OCI-M2 (cell line): ENCODE measurements around the gene SEC31A.
"Not testable (repeated sequence)": the region's sequence is repeated elsewhere in the genome, so short reads cannot be mapped to it uniquely, and the experiment has no call there.

Source experiments
- DNase-seq: peaks from one replicate; lab custom pipeline; 2025; ENCODE audit not compliant: unreplicated experiment; lab: John Stamatoyannopoulos, UW

The SEC31A gene

DNA sequence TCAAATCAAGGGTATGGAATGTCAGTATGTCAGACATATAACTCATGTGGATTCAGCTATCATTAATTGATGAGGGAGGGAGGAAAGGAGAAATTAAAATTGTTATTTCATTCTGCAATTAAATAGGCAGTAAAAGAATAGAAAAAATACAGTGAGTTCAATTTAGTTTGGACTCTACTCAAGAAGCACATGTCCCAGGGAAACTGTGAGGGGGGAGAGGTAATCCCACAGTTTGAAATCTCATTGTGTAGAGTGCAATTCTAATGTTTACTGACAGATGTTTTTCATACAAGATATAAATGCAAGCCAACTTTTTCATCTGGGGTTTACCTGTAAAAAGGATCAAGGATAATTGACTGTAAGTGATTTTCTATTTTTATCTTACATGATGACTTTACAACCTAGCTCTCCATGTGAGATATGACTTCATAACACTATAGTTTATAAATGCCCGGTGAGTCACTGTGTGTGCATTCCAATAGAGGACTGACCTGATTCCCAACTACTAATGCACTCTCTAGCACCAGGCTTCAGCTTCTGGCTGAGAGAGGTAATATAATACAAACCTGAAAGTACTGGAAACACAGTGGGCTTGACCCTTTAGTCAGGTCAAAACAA is 57.1 kb downstream of the SEC31A start:
- no peak for DNase-seq

DNA sequence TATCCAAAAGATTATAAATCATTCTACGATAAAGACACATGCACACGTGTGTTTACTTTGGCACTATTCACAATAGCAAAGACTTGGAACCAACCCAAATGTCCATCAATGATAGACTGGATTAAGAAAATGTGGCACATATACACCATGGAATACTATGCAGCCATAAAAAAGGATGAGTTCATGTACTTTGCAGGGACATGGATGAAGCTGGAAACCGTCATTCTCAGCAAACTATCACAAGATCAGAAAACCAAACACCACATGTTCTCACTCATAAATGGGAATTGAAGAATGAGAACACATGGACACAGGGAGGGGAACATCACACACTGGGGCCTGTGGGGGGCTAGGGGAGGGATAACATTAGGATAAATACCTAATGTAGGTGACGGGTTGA is 57.9 kb downstream of the SEC31A start:
- DNase-seq: not testable (repeated sequence)

DNA sequence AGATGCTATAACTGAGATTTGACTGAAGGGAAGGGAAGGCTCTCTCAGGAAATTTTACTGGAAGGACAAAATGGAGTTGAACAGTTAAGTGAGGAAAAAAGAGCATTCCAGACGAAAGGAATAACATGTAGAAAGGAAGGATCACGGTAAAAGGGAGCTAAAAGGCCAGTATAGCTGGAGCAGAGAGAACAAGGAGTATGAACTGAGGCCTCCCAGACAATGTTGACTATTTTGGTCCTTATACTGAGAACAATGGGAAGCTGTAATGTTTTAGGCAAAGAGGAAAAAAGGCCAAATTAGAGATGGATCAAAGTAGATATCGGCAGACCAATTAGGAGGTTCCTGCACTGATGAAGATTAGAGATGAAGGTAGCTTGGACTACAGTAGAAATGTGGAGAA is 65.5 kb downstream of the SEC31A start:
- no peak for DNase-seq

DNA sequence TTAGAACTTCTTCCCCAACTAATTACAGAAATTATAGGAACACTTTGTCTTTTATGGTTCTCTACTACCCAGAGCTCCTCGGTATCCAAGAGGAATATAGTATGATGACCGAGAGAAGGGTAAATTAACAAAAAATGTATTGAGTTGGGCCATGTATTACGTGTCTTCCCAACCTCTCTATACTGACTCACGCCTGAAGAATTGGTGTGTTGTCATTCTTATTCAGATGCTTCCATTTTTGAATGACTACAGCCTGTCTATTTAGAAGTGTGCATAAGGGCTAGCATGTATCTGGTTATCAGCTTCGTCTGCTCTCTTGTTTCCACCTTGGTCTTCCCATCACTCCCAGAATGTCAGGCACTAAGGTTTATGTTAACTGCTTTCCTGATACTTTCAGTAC is 67.9 kb downstream of the SEC31A start:
- no peak for DNase-seq

DNA sequence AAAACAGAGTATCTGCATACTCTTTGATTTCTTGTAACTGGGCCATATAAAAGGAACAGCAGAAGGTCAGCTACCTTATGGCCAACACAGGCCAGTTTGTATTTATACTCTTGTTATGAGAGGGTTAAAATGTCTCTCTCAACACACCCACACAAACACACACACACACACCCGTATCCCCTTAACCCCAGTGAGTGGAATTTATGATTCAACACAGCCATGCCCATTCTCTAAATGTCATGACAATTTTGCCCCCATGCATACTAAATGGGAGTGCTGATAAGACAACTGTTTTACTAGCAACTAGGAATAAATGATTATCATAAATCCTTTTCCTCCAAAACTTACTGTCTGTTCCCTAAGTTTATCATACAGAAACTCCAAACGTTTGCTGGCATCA is 70.3 kb downstream of the SEC31A start:
- DNase-seq: no peak

DNA sequence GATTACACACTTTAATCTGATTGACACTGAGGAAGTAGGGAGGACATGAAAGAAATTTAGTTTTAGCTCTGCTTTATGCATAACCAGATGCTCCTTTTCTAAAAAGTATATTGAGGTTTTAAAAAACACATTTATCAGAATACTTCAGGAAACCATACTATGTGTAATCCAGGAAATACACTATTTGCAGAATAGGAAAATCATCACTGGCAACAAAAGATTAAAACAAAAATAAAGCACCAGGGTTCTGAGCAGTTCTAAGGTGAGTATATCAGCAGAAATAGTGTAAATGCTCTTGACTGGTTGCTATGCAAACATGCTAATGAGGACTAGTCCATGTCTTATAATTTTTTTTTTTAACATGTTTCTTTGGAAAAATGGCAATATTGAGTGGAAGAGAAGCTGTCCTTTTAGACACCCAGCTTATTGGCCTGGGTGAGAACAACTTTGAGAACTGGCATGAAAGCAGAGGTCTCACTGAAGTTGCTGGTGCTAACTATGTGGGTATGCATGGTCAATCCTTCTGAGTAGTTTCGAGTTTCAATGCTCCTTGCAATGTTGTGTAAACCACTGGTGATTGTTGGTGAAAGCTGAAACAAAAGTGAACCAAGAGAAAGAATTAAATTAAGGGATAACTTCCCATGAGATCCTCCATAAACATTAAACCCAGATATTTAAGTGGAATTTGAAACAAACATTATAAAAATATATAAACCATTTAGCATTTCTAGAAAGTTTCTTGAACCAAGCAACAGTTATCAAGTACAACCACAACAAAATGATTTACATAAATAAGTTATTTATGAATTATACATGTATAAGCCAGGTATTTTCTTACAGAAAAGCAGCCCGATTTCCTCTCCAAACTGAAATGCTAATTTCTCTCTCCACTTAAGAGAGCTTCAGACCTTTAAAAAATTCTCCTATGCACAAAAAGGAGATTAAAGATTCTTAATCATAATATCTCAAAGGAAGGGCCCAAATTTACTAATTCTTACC is 72.0 kb downstream of the SEC31A start:
- DNase-seq: no peak

DNA sequence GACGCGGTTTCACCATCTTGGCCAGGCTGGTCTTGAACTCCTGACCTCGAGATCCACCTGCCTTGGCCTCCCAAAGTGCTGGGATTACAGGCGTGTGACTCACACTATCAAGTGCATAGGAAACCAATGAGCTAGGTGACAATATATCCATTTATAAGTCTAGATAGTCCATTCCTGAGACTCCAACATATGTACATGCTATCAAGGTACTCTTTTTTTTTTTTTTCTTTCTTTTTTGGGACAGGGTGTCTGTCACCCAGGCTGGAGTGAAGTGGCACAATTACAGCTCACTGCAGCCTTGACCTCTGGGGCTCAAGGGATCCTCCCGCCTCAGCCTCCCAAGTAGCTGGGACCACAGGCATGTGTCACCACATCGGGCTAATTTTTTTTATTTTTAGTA is 74.1 kb downstream of the SEC31A start:
- DNase-seq: not testable (repeated sequence)

DNA sequence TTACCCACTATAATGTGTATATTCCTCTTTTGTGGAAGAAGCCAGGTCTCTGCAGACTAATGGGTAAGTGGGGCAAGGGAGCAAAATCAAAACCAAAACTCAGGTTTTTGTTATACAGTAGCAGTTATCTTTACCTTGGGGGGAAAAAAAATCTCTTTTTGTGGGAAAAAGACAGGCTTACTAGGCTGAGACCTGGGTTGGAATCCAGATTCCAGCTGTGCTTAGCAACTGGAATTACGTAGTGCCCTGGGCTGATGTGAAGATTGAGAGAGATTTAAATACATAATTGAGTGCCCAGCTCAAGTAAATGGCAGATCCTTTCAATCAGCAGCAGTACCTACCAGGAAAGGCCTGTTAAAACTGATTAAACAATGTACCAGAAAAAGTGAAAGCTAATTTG is 76.9 kb downstream of the SEC31A start:
- DNase-seq: no peak

DNA sequence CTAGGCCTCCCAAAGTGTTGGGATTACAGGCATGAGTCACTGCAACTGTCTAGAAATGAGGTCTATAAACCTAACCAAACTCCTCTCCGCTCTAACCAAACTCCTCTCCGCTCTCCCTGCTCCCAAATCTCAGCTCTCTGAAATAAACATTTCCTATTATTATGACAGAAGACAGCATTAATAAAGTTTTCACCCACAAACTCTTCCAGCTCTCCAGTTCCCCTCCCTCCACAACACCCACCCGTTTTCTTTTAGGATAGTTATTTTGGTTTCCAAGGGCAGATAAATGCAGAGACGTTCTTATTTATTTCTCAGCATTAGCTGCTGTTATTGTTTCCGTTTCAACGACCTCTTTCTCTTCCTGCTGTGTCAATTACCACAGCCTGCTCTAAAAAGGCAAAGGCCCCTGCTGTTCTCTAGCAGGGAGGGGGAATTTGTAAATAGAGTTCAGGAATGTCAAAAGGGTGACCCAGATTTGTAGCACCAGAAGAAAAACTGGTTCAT is 79.1 kb downstream of the SEC31A start:
- no peak for DNase-seq

DNA sequence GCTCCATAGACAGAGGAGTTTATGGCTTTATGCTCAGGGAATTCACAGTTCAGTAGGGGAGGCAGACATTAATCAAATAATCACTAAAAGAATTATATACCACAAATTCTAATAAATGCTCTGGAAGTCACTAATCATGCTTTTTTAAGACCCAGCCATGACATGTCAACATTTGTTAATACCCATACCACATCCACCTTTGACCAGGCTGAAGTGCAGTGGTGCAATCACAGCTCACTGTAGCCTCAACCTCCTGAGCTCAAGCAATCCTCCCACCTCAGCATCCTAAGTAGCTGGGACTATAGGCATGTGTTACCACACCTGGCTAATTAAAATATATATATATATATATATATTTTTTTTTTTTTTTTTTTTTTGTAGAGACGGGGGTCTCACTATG is 79.6 kb downstream of the SEC31A start:
- no peak for DNase-seq

DNA sequence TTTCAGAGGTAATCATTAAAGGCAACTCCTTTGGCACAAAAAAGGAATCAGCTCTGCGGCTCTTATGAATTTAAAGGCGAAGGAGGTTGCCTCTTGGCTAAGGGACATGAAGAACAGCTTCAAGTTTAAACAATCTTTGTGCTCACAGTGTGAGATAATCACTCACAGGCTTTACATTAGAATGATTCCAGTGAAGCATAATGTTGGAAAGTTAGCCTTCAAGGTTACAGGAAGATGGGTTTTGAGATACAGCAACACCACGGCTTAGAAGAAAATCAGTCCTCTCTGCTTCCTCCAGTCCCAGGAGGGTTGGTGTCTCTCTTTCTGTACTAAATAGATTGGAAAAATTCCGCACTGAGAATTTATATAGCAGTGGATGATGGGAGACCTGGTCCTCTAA is 80.8 kb downstream of the SEC31A start:
- DNase-seq: no peak

DNA sequence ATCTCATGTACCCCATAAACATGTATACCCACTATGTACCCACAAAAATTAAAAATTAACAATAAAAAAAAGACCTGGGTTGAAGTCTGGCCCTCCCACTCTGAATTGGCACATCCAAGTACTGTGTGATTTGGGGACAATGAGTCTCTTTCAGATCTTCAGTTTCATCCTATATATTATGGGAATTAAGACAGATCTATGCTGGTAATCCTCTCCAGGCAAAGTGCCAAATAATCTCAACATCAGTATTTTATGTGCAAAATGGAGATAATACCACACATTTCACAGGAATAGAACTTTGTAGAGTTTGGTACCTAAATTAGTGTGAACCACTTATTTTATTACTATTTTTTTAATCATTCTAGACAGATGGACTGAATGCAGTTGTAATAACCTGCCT is 81.3 kb downstream of the SEC31A start:
- no peak for DNase-seq

DNA sequence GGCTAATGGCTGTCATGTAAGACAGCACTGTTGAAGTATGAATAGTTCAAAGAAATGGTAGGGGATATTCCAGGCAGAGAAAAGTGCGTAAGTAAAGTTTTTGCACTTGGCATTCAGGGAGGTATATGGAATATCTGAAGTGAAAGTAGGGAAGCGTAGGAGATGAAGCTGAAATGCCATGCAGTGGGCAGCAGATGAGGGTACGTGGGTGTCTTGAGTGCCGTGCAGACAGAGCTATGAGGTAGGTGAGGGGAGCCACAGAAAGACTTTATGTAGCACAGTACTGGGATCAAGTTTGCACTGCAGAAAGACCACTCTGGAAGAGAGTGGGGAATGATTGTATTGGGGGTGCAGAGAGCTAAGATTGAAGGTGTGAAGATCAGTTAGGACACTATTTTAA is 87.2 kb downstream of the SEC31A start:
- DNase-seq: no peak

DNA sequence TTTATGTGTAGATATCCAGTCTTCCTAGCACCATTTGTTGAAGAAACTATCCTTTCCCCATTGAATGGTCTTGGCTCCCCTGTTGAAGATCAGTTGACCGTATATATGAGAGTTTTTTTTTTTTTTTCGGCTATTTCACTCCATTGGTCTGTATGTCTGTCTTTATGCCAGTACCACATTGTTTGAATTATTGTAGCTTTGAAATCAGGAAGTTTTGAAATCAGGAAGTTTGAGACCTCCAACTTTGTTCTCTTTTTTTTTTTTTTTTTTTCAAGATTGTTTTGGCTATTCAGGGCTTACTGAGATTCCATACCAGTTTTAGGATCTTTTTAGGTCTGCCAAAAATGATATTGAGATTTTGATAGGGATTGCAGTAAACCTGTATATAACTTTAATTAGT is 88.0 kb downstream of the SEC31A start:
- DNase-seq: no peak

DNA sequence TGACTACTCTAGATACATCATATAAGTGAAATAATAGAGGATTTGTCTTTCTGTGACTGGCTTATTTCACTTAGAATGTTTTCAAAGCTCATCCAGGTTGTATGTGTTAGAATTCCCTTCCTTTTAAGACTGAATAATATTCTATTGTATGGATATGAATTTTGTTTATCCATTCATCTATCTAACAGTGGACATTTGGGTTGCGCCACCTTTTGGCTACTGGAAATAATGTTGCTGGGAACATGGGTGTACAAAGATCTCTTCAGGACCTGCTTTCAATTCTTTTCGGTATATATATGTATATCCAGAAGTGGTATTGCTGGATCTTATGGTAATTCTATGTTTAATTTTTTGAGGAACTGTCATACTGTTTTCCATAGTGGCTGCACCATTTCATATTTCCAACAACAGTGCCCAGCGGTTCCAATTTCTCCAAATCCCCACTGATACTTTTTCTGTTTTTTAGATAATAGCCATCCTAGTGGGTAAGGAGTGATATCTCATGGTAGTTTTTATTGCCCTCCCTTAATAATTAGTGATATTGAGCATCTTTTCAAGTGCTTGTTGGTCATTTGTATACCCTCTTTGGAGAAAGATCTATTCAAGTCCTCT is 88.9 kb downstream of the SEC31A start:
- DNase-seq: no peak

DNA sequence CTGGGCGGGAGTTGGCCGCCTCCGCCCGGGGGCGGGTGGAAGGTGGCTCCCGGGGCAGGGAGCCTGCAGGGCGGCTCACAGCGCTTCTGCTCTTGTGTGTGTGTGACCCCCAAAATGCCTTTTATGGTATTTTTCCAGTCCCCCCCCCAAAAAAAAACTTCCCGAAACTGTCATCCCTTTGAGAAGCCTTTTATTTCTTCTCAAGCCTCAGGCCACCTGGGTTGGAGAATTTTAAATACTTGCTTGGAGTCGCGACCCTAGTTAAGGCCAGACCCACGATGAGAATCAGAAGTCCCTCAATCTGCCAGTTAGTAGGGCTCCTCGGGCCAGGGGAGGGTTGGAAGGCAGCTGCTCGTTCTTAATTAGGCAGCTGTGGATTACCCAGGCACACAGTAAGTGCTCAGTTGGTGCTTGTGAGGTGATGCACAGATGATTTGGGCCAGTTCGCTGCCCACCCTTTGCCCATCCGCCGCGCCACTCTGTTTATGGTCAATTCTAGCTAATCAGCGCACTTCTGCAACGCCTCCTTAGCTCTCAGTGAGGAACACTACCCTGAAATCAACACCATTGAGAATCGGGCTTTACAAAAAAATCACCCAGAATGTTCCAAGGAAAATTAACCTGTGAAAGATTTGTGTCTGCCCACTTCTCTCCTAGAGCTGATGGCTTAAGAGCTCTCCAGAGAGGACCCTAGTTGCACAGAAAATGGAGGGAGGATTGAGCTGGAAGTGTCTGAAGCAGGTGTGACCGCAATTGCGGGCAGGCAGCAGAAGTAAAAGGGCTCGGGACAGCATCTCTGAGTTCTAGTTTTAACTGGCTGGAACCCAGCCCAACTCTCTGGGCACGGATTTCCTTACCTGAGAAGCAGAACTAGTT is 91.7 kb downstream of the SEC31A start:
- no peak for DNase-seq

DNA sequence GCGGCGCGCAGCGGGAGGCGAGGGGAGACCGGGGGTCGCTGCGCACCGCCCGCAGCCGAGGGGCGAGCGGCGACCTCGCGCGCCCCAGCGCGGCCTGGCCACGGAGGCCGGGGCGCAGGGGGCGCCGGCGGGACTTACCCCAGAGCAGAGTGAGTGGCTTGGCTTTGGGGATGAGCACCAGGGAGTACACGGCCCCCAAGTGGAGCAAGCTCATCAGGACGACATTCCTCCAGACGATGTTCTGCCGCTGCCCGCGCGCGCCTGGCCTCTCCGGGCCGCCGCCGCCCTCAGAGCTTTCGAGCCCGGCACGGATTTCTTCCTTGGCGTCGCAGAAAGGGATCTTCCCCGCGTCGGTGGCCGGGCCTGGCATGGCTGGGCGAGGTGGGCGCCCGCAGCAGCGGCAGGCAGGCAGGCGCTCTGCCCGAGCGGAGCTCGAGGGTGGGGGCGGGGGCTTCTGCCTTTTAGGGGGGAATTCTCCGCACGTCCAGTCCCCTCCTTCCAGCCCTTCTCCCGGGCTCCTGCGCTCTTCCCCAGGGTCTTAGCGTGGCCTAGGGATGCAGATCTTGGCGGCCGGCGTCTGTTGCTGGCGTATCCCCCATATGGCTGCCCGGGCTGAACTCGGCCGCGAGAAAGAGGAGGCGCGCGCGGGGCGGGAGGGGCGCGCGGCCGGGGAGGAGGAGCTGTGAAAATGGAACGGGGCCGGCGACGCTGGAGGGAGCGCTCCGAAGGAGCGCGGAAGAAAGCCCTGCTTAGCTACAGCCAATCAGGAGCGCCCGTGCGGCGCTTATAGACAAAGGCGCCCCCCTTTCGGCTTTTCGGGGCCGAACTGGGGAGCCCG is 92.6 kb downstream of the SEC31A start, which contains the start of gene SCD5:
Gene SCD5 (minus strand): TSS at position 629 of the 838 bp plus-strand sequence. CDS start 259 bp downstream, at position 370.
- DNase-seq: no peak

DNA sequence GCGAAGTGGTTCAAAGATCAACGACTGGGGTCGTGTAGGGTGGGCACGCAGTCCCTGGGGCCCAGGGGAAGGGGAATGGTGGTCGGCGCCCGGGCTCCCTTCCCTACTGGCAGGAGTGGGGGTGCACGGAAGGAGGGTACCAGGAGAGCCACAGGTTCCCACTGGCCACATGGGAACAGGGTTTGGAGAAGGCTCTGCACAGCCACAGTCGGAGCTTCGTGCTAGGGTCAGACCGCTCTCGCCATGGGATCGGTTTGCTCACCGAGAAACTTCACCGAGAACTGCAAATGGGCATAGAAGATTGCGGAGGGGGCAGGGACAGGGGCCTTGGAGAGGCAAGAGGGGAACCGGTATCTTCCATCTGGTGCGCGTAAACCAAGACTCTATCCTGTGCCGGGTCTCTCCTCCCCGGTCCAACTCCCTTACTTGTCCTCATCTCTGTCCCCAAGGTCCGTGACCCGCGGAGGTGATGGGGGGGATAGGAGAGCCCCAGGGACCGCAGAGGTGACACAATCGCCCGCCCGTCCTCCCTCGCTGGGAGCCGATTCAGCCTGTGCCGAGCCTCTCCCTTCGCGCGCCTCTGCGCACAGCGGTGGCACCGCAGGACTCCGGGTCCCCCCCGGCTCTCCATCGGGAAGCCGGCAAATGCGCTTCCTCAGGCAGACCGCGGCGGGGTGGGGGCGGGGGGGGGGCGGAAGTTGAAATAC is 93.4 kb downstream of the SEC31A start:
- no peak for DNase-seq

DNA sequence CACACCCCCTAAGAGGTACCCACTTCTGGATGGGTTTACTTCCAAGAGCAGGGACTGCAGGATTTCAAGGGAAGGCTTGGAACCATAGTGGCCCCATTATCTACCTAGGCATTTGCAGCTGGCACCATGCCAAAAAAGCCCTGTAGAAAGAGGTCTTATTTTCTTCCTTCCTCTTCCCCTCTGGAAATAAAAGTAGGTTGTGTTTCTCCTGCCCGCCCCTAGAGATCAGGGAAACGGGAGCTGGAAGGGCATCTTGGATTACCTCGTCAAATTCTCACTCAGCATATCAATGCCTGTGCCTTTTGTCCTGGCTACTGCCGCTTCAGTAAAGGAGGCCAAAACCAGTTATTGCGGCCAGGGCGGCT is 93.9 kb downstream of the SEC31A start:
- DNase-seq: no peak
